ENCODE results near the gene TNIP3. TPM values are rescaled to one million over a fixed set of nuclear protein-coding genes. Genes with fewer than 3 reads are reported as not detected.
A peak's percentile ranks its signal among the peaks of the same experiment; 100 is the strongest.

The TNIP3 gene
- total RNA-seq, 1 experiment from 2014 or later = not detected

- no TSS peak for BruUV-seq (replicated peaks)
- CTCF ChIA-PET = no interaction called here
Observed at GRCh38 chr4:121166976-121167375, 2.9 kb upstream of the TNIP3 start.

GRCh38 chr4:121165206-121165605 lies 1.1 kb upstream of the TNIP3 start:
- TF ChIP-seq, protein P1, sequence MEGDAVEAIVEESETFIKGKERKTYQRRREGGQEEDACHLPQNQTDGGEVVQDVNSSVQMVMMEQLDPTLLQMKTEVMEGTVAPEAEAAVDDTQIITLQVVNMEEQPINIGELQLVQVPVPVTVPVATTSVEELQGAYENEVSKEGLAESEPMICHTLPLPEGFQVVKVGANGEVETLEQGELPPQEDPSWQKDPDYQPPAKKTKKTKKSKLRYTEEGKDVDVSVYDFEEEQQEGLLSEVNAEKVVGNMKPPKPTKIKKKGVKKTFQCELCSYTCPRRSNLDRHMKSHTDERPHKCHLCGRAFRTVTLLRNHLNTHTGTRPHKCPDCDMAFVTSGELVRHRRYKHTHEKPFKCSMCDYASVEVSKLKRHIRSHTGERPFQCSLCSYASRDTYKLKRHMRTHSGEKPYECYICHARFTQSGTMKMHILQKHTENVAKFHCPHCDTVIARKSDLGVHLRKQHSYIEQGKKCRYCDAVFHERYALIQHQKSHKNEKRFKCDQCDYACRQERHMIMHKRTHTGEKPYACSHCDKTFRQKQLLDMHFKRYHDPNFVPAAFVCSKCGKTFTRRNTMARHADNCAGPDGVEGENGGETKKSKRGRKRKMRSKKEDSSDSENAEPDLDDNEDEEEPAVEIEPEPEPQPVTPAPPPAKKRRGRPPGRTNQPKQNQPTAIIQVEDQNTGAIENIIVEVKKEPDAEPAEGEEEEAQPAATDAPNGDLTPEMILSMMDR (IDR thresholded peaks at IDR 0.05; ENCODE audit: unreplicated experiment) = no peak
- Mint-ChIP-seq H3K27ac (ENCODE audit: unreplicated experiment) (no peak overlapping the region), H3K4me1 (ENCODE audit: low read depth, unreplicated experiment) (no peaks in the 10 kb centered on the region), H3K9me3 (ENCODE audit: low read depth, unreplicated experiment) (peaks cover 2% of the 10 kb centered on the region), H3K36me3 (ENCODE audit: insufficient read depth, unreplicated experiment) (no peaks in the 10 kb centered on the region), H3K27me3 (ENCODE audit: unreplicated experiment) (no peaks in the 10 kb centered on the region), H3K4me3 (ENCODE audit: low read depth, unreplicated experiment) (no peak overlapping the region)
- intact Hi-C loops (cut with micrococcal nuclease; ENCODE audit: unreplicated experiment) = no loop called here
- DNase-seq = no peak
- BruUV-seq (replicated peaks) = no TSS peak
- CTCF ChIA-PET = no interaction called here

More at GRCh38 chr4:121166976-121167375, 2.9 kb upstream of the TNIP3 start:
- Mint-ChIP-seq H3K27me3 (ENCODE audit: unreplicated experiment) (no peaks in the 10 kb centered on the region), H3K36me3 (ENCODE audit: insufficient read depth, unreplicated experiment) (no peaks in the 10 kb centered on the region), H3K4me1 (ENCODE audit: low read depth, unreplicated experiment) (no peaks in the 10 kb centered on the region), H3K27ac (ENCODE audit: unreplicated experiment) (no peak overlapping the region), H3K4me3 (ENCODE audit: low read depth, unreplicated experiment) (no peak overlapping the region), H3K9me3 (ENCODE audit: low read depth, unreplicated experiment) (peaks cover 2% of the 10 kb centered on the region)
- no peak for DNase-seq
- intact Hi-C loops (cut with micrococcal nuclease; ENCODE audit: unreplicated experiment) = no loop called here
- TF ChIP-seq, protein P1 (IDR thresholded peaks at IDR 0.05; ENCODE audit: unreplicated experiment) = no peak

DNA sequence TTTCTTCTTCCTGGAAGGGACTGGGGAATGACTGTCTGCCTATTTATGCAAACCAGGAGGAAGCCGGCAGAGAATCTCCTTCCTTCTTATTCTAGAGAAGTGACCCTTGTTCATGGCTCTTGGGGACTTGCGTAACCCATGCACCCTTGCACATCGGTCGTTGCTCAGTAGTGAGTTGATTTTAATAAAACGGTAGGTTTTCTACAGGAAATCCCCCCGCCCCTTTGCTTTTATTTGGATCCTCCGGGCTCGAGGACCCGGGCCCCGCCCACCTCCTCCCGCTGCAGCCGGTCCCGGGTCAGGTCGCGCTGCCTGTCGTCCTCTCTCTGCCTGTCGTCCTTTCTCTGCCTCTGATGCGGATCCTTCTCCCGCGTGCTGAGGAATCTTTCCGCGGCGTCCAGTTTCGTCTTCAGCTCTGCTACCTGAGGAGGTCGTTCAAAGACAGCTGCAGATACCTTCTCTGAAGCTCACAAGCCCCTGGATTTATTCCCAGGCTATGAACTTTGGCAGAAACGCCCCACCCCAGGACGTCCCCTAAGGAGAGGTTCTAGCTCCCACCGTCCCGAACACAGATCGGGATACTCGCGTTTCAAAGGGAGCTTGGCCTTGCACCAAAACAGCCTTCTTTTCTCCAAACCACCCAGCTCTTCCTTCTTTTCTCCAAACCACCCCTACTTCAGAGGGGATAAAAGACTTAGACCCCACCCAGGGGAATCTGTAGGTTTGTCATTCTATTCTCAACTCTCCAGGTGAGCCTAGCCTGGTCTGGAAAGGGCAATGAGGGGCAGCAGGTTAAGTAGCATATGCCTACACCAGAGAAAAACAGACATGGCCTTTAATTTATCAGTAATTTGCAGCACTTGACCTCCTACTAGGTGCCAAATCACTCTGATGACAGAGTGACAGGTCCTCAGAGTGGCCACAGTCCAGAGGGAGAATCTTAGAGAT lies 7.0 kb downstream of the TNIP3 start:
- peak; percentile 18 for DNase-seq
- Mint-ChIP-seq H3K27ac (ENCODE audit: unreplicated experiment) (no peak overlapping the region), H3K4me1 (ENCODE audit: low read depth, unreplicated experiment) (no peaks in the 10 kb centered on the region), H3K9me3 (ENCODE audit: low read depth, unreplicated experiment) (no peaks in the 10 kb centered on the region), H3K4me3 (ENCODE audit: low read depth, unreplicated experiment) (peak overlapping the region; percentile 88), H3K27me3 (ENCODE audit: unreplicated experiment) (no peaks in the 10 kb centered on the region), H3K36me3 (ENCODE audit: insufficient read depth, unreplicated experiment) (peaks cover 7% of the 10 kb centered on the region)
- intact Hi-C loops (cut with micrococcal nuclease; ENCODE audit: unreplicated experiment) = no loop called here
- CTCF ChIA-PET = no interaction called here
- BruUV-seq (replicated peaks) = no TSS peak
- TF ChIP-seq, protein P1 (IDR thresholded peaks at IDR 0.05; ENCODE audit: unreplicated experiment) = no peak

GRCh38 chr4:121155893-121156292 lies 8.2 kb downstream of the TNIP3 start:
- TF ChIP-seq, protein P1 (IDR thresholded peaks at IDR 0.05; ENCODE audit: unreplicated experiment) = no peak
- CTCF ChIA-PET = interaction anchor here (0.6 kb wide), 1 partner anchor 73 kb away, joined by 3 read pairs; no protein-coding TSS in a partner anchor
- Mint-ChIP-seq H3K27ac (ENCODE audit: unreplicated experiment) (no peak overlapping the region), H3K4me1 (ENCODE audit: low read depth, unreplicated experiment) (no peaks in the 10 kb centered on the region), H3K4me3 (ENCODE audit: low read depth, unreplicated experiment) (peak overlapping the region; percentile 88), H3K9me3 (ENCODE audit: low read depth, unreplicated experiment) (no peaks in the 10 kb centered on the region), H3K36me3 (ENCODE audit: insufficient read depth, unreplicated experiment) (peaks cover 7% of the 10 kb centered on the region), H3K27me3 (ENCODE audit: unreplicated experiment) (no peaks in the 10 kb centered on the region)
- BruUV-seq (replicated peaks) = no TSS peak
- no peak for DNase-seq
- intact Hi-C loops (cut with micrococcal nuclease; ENCODE audit: unreplicated experiment) = no loop called here

All from Calu3 (cell line).